Stimulated activated CD8-positive, alpha-beta memory T cell treated with anti-CD3 and anti-CD28 coated beads, Interleukin-15, amount 100 ng/mL, for 1 hour (primary cell): ENCODE data around the gene TMEM89.

ENCODE experiments used
- DNase-seq: peaks from one replicate; pipeline ENCODE4 v3.0.0-alpha.2; 2020; ENCODE audit warnings: low read depth

Gene TMEM89

DNA sequence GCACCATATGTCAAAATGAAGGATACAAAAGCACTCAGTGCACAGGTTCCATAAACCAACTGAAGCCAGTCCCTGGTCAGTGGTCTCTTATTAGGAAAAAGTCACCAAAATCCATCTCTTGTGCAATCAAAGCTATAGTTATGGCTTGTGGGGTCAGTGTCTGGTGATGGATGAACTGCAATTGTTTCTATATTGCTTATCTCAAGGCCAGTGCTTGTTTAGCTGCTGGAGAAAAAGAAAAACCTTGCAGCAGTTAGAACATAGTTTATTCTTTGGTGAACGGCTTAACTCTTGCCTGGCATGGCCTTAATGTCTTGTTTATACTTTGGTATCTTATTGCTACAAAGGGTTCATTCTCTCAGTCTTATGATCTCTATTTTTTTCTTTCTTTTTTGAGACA is 9.3 kb downstream of the TMEM89 start:
- no peak for DNase-seq

DNA sequence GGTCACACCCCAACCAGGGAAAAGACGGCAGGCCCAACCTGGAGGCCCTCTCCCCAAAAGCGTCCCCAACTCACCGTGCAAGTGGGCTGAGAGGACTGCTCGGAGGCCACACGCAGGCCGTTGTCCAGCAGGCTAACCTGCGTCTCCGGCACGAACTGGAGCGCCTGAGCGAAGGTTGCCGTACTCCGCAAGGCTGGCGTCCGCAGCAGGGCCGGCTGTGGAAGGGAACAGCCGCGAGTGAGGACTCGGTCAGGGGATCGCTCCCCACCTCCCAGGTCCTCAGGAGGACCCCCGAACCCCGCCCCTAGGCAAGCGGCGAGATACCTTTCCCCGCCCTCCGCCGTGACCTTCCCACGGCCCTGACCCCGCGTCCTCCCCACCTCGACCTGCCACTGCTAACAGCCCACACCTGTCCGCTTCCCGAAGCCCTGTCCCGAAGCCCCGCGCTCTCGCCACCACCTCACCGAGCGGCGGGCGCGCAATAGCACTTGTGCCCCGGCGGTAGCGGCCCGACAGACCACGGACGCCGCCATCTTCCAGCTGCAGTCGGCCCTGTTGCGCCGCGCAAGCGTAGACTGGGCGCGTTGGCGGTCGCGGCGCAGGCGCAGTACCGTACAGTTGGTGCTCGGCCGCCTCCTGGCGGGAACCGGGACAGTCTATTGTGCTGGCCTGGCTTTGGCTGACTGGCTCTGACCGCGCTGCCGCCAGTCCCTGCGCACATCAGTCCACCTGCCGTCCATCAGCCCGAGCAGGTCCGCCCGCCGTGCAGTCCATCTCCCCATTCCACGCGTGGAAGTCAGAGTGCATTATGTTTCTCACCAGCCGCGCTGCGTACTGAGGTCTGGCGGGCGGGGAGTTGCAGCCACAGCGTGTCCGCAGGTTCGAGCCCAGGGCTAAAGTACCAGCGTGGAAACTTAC is 12.2 kb downstream of the TMEM89 start, which contains the start of gene UQCRC1:
Gene UQCRC1 (minus strand): TSS at position 559 of the 918 bp plus-strand sequence. CDS start 26 bp downstream, at position 533.
- peak; percentile 77 for DNase-seq

DNA sequence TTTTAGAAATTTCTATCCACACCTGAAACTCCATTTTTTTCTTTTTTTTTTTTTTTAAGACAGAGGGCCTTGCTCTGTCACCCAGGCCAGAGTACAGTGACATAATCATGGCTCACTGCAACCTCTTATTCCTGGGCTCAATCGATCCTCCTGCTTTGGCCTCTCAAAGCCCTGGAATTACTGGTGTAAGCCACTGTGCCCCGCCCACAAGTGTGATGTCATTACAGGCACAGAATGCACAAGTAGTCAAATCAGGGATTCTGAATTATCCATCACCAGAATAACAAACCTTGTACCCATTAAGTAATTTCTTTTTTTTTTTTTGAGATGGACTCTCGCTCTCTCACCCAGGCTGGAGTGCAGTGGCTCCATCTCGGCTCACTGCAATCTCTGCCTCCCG is 14.1 kb downstream of the TMEM89 start:
- DNase-seq = no peak

DNA sequence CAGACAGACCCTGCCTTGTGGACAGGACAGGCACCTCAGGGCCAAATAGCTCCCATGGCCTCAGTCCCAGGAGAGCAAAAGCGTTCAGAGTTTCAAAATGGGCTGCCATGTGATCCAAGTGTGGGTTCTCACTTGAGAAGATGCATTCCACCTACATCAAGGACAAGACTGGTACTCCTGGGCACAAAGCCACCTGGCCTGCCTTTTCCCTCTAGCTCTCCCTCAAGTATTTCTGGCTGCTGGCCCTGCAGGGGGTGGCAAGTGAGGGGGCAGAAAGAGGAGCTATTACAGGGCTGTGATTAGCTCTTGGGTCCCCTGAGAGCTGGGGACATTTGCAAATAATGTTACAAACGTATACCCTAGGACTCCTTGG is 20.0 kb downstream of the TMEM89 start:
- no peak for DNase-seq

GRCh38 chr3:48600711-48601621 is 20.6 kb downstream of the TMEM89 start:
- no peak for DNase-seq

DNA sequence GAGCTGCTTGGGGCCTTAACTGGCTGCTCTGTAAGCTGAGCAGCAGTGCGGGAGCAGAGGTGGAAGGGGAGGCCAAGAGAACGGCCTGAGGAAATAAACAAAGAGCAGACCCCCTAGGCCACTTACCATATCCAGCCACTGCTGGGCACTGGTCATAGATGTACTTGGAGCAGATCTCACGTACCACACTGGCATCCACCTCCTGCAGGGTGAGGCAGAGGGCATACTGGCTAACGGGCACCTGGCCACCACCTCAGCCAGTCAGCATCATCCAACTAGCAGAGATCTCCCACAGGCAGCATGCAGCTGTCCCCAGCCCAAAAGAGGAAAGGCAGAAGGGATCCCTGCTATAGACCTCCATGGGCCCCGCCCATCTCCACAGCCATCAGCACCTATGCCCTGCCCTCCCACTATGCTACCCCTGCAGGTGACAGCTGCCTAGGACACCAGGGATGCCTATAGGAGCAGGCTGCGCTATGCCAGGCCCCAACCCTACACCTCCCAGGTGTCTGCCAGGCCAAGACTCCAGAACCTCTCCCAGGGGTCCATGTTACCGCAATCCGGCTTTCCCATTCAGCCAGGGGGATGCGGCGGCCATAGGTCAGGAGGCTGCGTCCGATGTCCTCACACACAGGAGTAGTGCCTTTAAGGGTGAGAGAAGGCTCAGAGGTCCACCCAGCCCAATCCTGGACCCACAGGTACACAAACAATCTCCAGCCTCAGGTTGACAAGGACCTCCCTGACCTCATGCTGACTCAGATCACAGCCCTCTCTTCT is 21.9 kb downstream of the TMEM89 start:
- DNase-seq = no peak

GRCh38 chr3:48599077-48599501 is 22.5 kb downstream of the TMEM89 start:
- no peak for DNase-seq

DNA sequence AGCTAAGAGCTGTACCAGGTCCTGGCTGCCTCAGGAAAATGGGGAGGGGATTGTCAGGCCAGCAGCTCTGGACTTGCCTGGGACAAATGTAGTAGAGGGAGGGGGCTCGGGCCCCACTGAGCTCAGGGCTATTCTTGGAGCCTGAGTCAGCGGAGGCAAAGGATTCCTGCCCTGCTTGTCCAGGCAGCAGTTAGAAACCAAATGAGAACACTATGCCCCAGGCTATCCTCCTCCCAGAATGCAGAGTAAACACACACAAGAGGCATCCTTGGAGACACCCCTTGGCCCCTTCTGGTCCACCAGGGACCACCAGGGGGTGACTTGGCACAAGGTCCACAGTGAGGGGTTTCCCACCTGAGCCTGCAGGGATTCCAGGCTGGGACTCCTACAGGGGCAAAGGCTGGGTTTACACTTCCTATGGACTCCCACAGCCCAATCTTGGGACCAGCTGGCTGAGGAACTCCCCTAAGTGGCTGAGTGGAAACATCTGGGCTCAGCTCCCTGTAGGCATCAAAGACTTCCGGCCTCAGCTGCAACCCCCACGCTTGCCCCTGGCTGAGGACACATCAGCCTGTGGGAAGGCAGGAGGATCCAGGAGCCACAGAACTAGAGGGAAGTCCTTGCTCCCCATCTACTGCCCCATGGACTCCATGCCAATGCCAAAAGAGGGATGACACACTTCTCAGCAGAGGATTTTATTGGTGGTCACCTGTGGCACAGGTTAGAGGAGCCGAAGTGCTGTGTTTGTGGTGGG is 23.1 kb downstream of the TMEM89 start:
- DNase-seq = no peak

GRCh38 chr3:48597408-48597800 is 24.2 kb downstream of the TMEM89 start:
- no peak for DNase-seq

DNA sequence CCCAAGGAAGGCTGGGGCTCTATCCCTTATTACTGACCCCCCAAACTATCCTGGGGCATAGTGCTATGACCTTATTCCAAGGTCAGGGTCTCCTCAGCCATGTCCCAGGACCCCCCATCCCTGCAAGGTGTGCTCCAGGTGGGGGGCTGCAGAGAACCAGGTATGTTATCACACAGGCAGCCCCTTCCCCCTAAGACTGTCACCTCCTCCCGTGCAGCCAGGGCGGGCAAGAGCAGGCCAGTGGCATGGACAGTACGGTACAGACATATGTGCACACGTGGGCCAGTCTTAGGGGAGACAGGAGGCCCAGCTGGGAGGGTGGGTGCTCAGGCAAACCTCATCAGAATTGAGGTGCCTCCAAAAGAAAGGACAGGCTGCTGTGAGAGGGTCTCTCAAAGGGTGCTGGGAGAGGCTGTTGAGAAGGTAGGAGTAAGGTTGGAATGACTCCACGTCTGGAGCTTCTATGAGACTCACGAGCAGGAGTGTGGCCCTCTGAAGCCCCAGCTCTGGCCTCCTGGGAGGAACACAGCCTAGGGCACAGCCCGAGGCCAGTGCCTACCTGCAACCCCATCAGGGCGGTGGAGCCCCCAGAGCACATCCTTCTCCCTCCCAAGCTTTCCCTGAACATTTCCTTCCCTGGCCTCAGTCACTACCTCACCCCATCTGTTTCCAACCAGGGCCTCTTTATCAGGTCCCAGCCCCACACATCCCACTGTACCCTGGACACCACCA is 24.7 kb downstream of the TMEM89 start:
- no peak for DNase-seq

DNA sequence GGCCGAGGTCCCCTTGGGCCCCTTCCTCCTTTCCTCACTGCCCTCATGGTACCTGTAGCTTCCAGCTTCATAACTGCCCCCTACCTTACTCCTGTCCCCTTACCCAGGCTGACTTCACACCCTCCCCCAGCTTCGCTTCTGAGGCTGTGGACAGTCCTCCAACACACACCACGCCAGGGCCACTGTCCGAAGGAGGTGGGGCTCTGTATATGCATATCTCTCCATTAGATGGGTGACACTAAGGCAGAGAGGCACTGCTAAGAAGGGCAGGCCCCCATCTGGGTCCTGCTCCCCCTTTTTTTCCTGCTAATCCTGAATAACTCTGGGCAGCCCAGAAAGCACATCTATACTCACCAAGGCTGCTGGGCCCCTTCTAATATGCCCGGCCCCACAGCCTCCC is 25.4 kb downstream of the TMEM89 start:
- no peak for DNase-seq

DNA sequence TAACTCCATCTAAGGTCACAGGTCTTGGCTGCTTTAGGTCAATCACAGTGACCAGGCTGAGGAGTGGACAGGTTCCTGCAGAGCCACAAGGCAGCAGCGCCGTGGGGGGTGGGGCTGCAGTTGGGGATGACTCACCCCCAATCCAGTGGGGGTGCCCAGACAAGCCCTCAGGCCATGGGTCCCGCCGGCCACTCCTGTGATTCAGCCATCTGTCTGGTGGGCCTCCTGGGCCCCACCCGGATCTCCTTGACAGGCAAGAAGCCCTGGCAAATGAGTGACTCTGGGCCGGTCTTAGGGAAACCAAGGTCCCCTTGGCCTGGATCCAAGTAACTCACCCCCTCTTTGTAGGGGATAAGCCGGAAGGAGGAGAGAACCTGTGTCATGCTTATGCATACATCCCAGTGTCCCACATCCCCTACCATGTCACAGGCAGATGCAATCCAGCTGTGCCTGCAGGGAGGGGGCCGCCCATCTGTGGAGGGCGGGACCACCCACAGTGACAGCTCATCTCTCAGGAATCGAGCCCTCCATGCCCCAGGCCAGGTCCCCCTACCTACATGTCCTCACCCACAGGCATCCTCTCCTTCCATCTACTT is 25.9 kb downstream of the TMEM89 start:
- no peak for DNase-seq

- DNase-seq = no peak
Observed at GRCh38 chr3:48595075-48595525, 26.5 kb downstream of the TMEM89 start, which contains the start of gene COL7A1. Gene COL7A1, minus strand, starts transcription at chr3:48595329. Its CDS starts 170 bp downstream, at chr3:48595159.

GRCh38 chr3:48594417-48595049 is 27.0 kb downstream of the TMEM89 start:
- no peak for DNase-seq

GRCh38 chr3:48593337-48593736 is 28.2 kb downstream of the TMEM89 start:
- DNase-seq = no peak

GRCh38 chr3:48592519-48593087 is 29.0 kb downstream of the TMEM89 start:
- no peak for DNase-seq

DNA sequence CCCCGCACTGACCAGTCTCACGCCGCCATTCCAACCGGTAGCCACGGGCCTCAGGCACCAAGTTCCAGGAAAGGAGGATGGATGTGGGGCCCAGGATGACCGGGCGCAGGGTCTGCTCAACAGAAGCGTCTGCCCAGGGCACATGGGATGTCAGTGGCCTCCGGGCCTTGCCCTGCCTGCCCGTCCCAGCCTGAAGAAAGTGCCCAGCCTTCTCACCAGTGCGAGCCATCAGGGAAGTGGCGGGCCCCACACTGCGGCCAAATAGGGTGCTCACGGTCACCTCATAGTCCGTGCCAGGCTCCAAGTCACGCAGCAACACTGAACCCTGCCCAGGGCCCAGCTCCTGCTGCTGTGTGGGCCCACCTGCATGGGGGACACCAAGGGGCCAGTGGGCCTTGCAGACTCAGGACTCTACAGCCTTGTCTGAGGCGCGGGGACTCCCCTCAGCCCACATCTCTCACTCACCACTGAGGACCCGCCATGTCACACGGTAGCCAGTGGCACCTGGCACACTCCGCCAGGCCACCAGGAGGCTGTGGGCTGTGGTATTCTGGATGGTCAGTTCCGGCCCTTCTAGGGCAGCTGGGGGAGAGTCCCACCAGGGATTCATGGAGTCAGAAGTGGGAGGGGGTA is 29.6 kb downstream of the TMEM89 start:
- no peak for DNase-seq

GRCh38 chr3:48591436-48591835 is 30.1 kb downstream of the TMEM89 start:
- no peak for DNase-seq

DNA sequence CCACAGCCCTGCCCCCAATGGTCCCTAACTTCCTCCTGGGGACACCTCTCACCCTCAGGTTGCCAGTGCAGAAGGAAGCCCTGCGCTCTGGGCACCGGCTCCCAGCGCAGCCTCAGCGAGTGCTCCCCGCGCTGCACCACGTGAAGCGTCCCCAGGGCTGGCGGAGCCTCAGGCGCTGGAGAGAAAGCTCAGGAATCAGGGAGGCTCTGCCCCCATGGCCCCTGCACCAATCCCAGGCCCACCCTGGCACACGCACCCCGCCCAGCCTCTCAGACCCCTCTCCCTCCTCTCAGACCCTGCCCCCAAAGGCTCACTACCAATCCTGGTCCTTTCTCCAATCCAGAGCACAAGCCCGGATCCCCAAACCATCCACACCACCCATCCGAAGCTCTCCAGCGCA is 33.3 kb downstream of the TMEM89 start:
- DNase-seq = no peak
